ENCODE data around the gene TEX101.
"Not testable (repeated sequence)": the region's sequence is repeated elsewhere in the genome, so short reads cannot be mapped to it uniquely, and the experiment has no call there.

The TEX101 gene

DNA sequence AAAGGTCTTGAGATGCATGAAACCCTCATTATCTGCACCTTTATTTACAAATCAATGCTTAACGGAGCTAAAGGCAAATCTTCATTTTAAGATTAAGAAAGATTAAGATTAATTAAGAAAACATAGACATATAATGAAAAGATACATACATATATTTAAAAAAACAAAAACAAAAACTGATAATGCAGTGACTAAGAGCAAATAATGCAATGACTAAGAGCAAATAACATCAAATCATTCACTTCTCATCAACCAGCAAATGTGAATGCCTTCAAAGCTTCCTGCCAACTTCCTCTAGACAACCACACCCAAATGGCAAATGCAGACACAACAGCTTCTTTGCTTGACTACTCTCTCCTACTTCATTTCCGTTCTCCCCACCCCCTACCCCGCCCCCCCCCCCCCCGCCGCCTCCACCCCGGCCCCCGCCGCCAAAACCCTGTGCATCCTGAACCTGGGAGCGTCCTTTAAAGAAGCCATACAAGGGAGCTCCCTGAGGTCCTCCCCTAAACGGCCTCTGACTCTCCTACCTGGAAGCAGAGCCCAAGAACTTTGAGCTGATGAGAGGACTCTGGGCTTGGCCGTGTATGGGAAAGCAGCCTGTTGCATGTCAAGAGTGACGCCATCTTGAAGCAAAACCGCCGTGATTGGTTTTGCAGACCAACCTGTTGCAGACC lies 24.5 kb downstream of the TEX101 start:
- H3K4me3 ChIP-seq (replicated peaks; ENCODE audit: low read depth, low read length), result no peak overlapping the region
- TF ChIP-seq, protein P1, sequence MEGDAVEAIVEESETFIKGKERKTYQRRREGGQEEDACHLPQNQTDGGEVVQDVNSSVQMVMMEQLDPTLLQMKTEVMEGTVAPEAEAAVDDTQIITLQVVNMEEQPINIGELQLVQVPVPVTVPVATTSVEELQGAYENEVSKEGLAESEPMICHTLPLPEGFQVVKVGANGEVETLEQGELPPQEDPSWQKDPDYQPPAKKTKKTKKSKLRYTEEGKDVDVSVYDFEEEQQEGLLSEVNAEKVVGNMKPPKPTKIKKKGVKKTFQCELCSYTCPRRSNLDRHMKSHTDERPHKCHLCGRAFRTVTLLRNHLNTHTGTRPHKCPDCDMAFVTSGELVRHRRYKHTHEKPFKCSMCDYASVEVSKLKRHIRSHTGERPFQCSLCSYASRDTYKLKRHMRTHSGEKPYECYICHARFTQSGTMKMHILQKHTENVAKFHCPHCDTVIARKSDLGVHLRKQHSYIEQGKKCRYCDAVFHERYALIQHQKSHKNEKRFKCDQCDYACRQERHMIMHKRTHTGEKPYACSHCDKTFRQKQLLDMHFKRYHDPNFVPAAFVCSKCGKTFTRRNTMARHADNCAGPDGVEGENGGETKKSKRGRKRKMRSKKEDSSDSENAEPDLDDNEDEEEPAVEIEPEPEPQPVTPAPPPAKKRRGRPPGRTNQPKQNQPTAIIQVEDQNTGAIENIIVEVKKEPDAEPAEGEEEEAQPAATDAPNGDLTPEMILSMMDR (IDR thresholded peaks at IDR 0.05; ENCODE audit: low read depth, low read length, missing control alignments), result no peak
- DNase-seq (ENCODE audit: extremely low read depth, low read depth), result peak; percentile 74

DNA sequence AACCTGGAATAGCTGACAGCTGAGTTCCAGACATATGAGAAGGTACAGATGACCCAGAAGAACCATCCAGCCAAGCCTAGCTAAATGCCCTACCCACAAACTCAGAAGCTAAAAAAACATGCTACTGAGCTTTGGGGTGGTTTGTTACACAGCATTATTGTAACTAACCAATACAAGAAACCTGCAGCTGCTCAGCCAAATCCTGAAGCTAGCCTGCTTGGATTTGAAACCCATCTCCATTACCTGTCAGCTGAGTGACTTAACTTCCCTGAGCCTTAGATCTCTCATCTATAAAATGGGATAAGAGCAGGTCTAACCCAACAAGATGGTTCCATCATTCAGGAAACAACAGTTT lies 25.0 kb downstream of the TEX101 start:
- TF ChIP-seq, protein P1 (IDR thresholded peaks at IDR 0.05; ENCODE audit: low read depth, low read length, missing control alignments), result no peak
- no peak for DNase-seq (ENCODE audit: extremely low read depth, low read depth)
- H3K4me3 ChIP-seq (replicated peaks; ENCODE audit: low read depth, low read length), result no peak overlapping the region

DNA sequence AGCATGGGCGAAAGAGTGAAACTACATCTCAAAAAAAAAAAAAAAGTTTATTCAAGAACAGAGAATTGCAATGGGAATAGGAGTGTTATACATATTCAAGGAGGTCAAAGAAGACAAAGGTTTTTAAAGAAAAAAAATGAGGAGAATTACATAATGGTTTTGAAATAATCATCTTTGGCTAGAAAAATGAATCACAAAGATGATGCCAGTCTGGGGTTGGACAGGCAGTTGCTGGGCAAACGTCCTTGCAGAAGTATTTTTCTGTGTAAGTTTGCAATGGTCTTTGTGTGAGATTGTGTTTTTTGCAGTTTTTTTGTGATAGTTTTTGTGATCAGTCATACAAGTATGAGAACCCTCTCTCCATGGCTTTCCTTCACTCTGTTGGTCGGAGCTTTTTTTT lies 27.0 kb downstream of the TEX101 start:
- TF ChIP-seq, protein P1 (IDR thresholded peaks at IDR 0.05; ENCODE audit: low read depth, low read length, missing control alignments), result no peak
- DNase-seq (ENCODE audit: extremely low read depth, low read depth), result no peak

DNA sequence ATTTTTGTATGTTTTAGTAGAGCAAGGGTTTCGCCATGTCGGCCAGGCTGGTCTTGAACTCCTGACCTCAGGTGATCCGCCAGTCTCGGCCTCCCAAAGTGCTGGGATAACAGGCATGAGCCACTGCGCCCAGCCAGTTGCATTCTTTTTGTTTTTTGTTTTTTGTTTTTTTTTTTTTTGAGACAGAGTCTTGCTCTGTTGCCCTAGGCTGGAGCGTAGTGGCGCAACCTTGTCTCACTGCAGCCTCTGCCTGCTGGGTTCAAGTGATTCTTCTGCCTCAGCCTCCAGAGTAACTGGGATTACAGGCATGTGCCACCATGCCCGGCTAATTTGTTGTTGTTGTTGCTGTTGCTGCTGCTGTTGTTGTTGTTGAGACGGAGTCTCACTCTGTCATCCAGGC lies 29.4 kb downstream of the TEX101 start:
- not testable (repeated sequence) for DNase-seq (ENCODE audit: extremely low read depth, low read depth); H3K4me3 ChIP-seq (replicated peaks; ENCODE audit: low read depth, low read length)

More for the DNA sequence above, 27.0 kb downstream of the TEX101 start:
- H3K4me3 ChIP-seq (replicated peaks; ENCODE audit: low read depth, low read length), result no peak overlapping the region

DNA sequence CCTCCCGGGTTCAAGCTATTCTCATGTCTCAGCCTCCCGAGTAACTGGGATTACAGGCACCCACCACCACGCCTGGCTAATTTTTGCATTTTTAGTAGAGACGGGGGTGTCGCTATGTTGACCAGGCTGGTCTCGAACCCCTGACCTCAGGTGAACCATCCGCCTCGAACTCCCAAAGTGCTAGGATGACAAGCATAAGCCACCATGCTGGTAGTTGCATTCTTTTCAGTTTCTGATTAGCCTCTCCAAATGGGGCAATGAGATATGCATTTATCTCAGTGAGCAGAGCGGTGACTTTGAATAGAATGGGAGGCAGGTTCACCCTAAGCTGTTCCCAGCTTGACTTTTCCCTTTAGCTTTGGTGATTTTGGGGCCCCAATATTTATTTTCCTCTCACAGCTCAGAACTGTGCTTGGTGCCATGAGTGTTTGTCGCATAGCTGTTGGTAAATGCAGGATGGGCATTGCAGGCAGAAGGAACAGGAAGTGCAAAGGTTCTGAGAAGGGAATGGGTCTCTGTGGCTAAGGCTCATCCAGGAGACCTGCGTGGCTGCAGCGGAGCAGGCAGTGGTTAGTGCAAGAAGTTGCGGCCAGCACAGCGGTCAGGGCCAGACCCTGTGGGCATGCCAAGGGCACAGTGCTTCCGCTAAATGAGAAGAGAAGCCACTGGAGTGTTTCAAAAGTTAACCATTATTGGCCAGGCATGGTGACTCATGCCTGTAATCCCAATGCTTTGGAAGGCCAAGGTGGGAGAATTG lies 30.0 kb downstream of the TEX101 start:
- no peak overlapping the region for H3K4me3 ChIP-seq (replicated peaks; ENCODE audit: low read depth, low read length)
- no peak for DNase-seq (ENCODE audit: extremely low read depth, low read depth)
- TF ChIP-seq, protein P1 (IDR thresholded peaks at IDR 0.05; ENCODE audit: low read depth, low read length, missing control alignments), result no peak

DNA sequence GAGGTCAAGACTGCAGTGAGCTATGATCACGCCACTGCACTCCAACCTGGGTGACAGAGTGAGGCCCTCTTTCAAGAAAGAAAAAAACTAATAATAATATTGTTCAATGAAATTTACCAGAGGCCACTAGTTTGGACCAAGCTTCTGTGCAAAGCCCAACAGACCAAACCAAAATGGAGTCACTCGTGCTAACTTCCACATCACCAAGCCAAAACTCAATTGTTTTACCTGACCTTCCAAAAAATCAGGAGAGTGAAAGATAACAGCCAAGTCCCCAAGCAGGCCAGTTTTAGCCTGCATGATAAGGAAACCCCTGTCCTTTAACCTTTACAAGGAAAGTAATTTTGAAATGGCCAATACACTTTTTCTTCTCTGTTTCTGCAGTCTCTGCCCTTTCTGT lies 30.7 kb downstream of the TEX101 start:
- no peak for DNase-seq (ENCODE audit: extremely low read depth, low read depth)
- TF ChIP-seq, protein P1 (IDR thresholded peaks at IDR 0.05; ENCODE audit: low read depth, low read length, missing control alignments), result no peak
- H3K4me3 ChIP-seq (replicated peaks; ENCODE audit: low read depth, low read length), result no peak overlapping the region

DNA sequence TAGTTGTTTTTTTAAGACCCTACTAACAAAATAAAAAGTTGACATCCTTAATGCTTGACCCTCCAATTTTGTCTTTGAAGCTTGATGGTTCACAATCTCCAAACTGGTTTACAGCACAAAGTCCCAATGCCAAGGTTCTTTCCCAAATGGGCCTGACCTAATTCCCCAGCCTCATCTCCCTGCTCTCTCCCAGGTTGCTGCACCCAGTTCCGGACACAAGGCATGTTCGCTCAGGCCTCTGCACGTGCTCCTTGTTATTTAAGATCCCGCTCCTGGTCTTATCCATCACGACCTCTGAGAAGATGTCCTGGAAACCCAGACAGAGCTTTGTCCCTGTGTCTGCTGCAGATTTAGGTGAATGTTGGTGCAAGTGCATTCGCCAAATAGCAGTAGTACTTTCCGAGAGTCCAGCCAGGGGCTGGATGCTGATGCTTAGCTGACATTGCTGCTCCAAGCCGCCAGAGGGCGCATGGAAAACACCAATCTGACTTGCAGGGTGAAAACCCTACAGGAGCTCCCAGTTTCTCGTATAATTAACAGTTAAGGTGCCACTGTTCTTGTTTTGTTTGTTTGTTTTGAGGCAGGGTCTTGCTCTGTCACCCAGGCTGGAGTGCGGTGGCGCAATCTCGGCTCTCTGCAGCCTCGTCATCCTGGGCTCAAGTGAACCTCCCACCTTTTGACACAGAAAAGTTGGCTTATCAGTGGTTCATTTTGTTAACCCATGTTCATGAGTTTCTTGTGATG lies 32.2 kb downstream of the TEX101 start:
- no peak overlapping the region for H3K4me3 ChIP-seq (replicated peaks; ENCODE audit: low read depth, low read length)
- TF ChIP-seq, protein P1 (IDR thresholded peaks at IDR 0.05; ENCODE audit: low read depth, low read length, missing control alignments), result peak; percentile 96
- DNase-seq (ENCODE audit: extremely low read depth, low read depth), result no peak
